ENCODE measurements around the gene DTX4. TPM values are rescaled to one million over a fixed set of nuclear protein-coding genes. Genes with fewer than 3 reads are reported as not detected.

Gene DTX4
- polyA plus RNA-seq, 1 of the 3 experiments (the other 2 are of a cell fraction) = 0.05 TPM

DNA sequence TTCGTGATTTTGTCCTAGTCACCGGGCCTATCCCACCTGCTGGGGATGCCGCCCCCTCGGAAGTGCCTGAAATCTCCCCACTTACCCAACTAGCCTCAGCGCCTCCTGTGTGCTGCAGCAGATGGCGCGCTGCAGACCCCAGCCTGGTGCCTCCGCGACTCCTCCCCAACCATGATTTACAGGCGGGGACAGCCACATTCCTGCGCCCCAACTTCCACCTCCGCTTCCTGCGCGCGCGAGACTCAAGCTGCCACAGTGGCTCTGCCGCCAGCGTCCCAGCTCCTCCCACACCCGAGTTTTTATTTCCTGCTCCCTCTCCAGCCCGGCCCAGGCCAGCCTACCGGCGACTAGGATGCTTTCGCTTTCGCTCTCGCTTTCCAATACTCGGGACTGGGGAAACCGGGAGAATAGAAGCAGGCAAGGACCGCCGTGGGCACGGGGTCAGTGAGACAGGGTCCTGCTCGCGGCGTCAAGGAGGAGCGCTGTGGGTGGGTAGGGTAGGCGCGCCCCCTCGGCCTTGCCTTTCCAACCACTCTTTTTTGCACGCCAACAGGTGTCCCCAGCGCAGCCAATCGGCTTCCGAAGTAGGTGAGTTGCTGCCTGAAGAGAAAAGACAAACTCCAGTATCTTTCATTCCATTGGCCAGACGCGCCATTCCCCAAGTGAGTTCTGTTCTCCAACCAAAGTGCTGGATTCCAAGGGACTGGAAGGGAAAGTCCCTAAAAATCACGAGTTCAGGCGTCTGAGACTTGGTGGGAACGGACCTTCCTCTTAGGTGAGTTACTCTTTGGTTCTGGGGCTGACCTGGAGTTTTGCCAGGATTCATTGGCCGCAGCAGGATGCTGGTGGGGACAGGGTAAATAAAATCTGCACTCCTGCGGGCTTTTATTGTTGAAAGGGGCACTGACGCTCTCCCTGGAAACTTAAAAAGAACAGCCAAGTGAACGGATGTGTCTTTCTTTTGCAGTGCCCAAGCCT lies 29.1 kb upstream of the DTX4 start, which contains the start of gene FAM111A (continued):
- peak; percentile 26; the same call in 1 of the 2 replicates for TF ChIP-seq TAF1 (IDR thresholded peaks at IDR 0.05; ENCODE audit: borderline replicate concordance, low read depth, low read length)
- peak; percentile 51; the same call in 1 of the 2 replicates for TF ChIP-seq PBX3 (IDR thresholded peaks at IDR 0.05)
- TF ChIP-seq MXI1 (IDR thresholded peaks at IDR 0.05; ENCODE audit: low read depth, low read length) = 0 out of 2 replicates have a peak, but pooled peaks have one; percentile 27
- TF ChIP-seq, protein P1, sequence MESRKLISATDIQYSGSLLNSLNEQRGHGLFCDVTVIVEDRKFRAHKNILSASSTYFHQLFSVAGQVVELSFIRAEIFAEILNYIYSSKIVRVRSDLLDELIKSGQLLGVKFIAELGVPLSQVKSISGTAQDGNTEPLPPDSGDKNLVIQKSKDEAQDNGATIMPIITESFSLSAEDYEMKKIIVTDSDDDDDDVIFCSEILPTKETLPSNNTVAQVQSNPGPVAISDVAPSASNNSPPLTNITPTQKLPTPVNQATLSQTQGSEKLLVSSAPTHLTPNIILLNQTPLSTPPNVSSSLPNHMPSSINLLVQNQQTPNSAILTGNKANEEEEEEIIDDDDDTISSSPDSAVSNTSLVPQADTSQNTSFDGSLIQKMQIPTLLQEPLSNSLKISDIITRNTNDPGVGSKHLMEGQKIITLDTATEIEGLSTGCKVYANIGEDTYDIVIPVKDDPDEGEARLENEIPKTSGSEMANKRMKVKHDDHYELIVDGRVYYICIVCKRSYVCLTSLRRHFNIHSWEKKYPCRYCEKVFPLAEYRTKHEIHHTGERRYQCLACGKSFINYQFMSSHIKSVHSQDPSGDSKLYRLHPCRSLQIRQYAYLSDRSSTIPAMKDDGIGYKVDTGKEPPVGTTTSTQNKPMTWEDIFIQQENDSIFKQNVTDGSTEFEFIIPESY (IDR thresholded peaks at IDR 0.05; ENCODE audit: borderline replicate concordance, low read depth) = no peak; the same call in 1 of the 2 replicates
- TF ChIP-seq TEAD4 (IDR thresholded peaks at IDR 0.05; ENCODE audit: borderline replicate concordance, insufficient read depth) = no peak
- TF ChIP-seq USF2 (IDR thresholded peaks at IDR 0.05; ENCODE audit: borderline replicate concordance, low read depth, low read length) = no peak
- TF ChIP-seq RCOR1 (IDR thresholded peaks at IDR 0.05; ENCODE audit: low read length) = no peak
- peak; percentile 24; the same call in 1 of the 2 replicates for TF ChIP-seq YY1 (IDR thresholded peaks at IDR 0.05; ENCODE audit: low read depth)

DNA sequence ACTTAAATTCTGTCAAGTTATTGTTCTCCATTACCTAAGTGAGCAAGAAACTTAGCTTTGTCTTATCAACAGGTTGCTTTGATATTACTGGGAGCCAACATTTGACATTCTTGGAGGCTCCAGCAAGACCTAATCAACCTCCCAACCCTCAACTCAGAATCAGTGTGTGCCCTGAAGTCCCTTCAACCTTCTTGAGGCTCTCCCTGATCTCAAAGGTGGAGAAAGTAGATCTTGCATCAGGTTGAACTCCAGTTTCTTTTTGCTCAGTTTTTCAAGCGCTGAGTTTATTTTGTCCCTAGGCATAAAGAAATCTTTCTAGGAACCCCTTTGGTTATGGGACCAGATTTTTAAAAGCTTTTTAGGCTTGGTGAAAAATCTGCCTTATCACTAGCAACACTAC lies 27.8 kb upstream of the DTX4 start:
- Histone ChIP-seq H2AFZ (ENCODE audit: low read depth) (peak overlapping the region; percentile 75), H3K79me2 (ENCODE audit: insufficient read depth) (no peaks in the 10 kb centered on the region; the same call in 1 of the 2 replicates), H3K4me3 (ENCODE audit: low read depth in 2 of 2, low read length in 1 of 2) (no peak overlapping the region; a peak in 1 of 4 replicates), H3K9ac (no peak overlapping the region), H3K4me2 (peak overlapping the region; percentile 71), H3K4me1 (ENCODE audit: control insufficient read depth in 1 of 2, insufficient read depth in 2 of 2, low read depth in 1 of 2, low read length in 1 of 2) (peaks cover 2 to 4% of the 10 kb centered on the region in 2 experiments; a peak in 2 of 4 replicates), H3K27ac (ENCODE audit: low read depth in 2 of 2, low read length in 1 of 2) (peak overlapping the region in 1 of 2 experiments; percentile 71; a peak in 1 of 4 replicates), H3K9me2 (no peaks in the 10 kb centered on the region), H3K9me3 (no peaks in the 10 kb centered on the region), H3F3A (replicated peaks; ENCODE audit: insufficient read depth) (peaks cover 20% of the 10 kb centered on the region), H4K20me1 (ENCODE audit: insufficient read depth) (no peaks in the 10 kb centered on the region), H3K27me3 (ENCODE audit: insufficient read depth) (no peaks in the 10 kb centered on the region), H3K36me3 (replicated peaks in 1 of 2; ENCODE audit: control insufficient read depth in 1 of 2, insufficient read depth in 2 of 2, low read length in 1 of 2) (peaks cover 2 to 4% of the 10 kb centered on the region in 2 experiments)
- ChIA-PET CTCF (interaction anchor here (1.5 to 5.9 kb wide), 4 partner anchors 8 to 90 kb away, joined by 3 to 62 read pairs (median 21); no protein-coding TSS in a partner anchor), POLR2A (no interaction called here)
- TF ChIP-seq FOSL2 (IDR thresholded peaks at IDR 0.05; ENCODE audit: borderline replicate concordance, low read depth) (no peak), MAX (IDR thresholded peaks at IDR 0.05; ENCODE audit: low read depth) (no peak), EP300 (IDR thresholded peaks at IDR 0.05; ENCODE audit: borderline replicate concordance in 1 of 2, low read depth in 1 of 2, low read length in 1 of 2) (no peak)
- TF ChIP-seq, protein P1 (IDR thresholded peaks at IDR 0.05; ENCODE audit: borderline replicate concordance, low read depth) = no peak
- no peak for DNase-seq
- WGBS (ENCODE audit: low lambda C conversion rate) = 86% methylated on average over 1 of the region's 1 CpG
